GM21737 (cell line): ENCODE results near the gene PLIN3.
"Not testable (repeated sequence)": the region's sequence is repeated elsewhere in the genome, so short reads cannot be mapped to it uniquely, and the experiment has no call there.

ENCODE experiments used
- ATAC-seq: cut with Tn5 transposase; IDR thresholded peaks from one replicate; pipeline ENCODE4 v1.9.1; 2021; ENCODE audit warnings: mild to moderate bottlenecking, moderate library complexity; ENCODE audit not compliant: unreplicated experiment

Gene PLIN3

GRCh38 chr19:4847190-4847973, 20.1 kb downstream of the PLIN3 start:
- no peak for ATAC-seq

DNA sequence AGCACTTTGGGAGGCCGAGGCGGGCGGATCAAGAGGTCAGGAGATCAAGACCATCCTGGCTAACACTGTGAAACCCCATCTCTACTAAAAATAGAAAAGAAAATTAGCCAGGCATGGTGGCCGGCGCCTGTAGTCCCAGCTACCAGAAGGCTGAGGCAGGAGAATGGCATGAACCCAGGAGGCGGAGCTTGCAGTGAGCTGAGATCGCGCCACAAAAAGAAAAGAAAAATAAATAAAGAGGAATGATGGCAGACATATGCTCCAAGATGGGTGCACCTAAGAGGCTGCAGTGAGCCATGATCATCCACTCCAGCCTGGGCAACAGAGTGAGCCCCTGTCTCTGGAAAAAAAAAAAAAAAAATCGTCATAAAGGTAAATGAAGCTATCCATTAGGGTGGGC, 21.5 kb downstream of the PLIN3 start:
- ATAC-seq = not testable (repeated sequence)

DNA sequence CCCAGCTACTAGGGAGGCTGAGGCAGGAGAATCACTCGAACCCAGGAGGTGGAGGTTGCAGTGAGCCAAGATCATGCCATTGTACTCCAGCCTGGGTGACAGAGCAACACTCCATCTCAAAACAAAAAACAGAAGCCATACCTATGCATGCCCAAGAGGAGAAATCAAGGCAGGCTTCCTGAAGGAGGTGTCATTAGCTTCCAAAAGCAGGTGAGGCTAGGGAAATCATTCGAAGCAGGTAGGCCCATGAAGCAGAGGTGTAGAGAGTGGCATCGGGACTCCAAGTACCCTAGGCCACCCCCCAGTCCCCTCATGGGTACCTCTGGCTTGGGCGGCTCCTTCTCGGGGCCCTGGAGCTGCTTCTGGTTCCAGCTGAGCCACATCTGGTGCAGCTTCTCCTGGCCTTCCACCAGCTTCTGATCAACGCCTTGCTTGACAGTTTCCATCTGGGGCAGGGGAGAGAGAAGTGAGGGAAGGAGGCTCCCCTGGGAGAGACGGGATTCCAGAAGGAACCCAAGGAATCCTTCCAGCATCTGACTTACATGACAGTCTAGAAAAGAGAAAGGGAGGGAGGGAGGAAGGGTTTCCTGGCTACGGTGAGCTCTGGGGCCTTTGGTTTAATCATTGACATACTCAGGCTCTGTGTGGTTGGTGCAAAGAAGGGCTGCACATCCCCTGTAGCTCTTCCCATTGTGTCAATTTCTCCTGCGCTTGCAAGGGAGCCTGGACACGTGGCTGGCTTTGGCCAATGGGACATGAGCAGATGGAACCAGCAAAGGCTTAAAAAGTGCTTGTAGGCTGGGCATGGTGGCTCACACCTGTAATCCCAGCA, 22.9 kb downstream of the PLIN3 start:
- ATAC-seq = no peak

GRCh38 chr19:4843647-4843965, 23.9 kb downstream of the PLIN3 start:
- ATAC-seq = no peak

DNA sequence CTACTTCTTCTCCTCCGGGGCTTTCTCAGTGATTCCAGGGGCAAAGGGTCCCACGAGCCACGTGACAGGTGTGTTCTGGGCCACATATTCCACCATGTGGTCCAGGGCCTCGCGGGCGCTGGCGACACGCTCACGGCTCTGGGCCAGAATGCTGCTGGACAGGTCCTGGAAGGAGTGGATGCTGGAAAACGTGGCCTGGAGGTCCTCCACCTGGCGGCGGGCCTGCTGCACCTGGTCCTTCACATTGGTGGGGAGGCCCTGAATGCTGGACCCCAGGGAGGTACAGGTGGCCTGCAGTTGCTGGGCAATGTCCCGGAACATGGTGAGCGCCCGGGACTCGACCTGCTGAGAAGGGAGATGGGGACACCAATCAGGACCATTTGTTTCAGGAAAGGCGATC, 28.3 kb downstream of the PLIN3 start:
- no peak for ATAC-seq

- ATAC-seq = no peak
These were observed 34.7 kb downstream of the PLIN3 start for GRCh38 chr19:4832776-4833175.

DNA sequence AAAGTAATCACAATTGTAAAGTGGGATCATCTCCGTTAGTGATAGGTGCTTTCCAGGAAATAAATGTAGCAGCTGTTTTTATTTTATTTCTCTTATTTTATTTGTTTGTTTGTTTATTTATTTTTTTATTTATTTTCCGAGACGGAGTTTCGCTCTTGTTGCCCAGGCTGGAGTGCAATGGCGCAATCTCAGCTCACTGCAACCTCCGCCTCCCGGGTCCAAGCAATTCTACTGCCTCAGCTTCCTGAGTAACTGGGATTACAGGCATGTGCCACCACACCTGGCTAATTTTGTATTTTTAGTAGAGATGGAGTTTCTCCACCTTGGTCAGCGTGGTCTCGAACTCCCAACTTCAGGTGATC, 35.5 kb downstream of the PLIN3 start:
- ATAC-seq = not testable (repeated sequence)

GRCh38 chr19:4831304-4831978, 36.0 kb downstream of the PLIN3 start, which contains the start of gene TICAM1:
Gene TICAM1 (minus strand): TSS chr19:4831712. CDS start chr19:4818377, 13,335 bp downstream.
- peak; percentile 69 for ATAC-seq

- no peak for ATAC-seq
These were observed 36.6 kb downstream of the PLIN3 start for GRCh38 chr19:4830768-4831265.

DNA sequence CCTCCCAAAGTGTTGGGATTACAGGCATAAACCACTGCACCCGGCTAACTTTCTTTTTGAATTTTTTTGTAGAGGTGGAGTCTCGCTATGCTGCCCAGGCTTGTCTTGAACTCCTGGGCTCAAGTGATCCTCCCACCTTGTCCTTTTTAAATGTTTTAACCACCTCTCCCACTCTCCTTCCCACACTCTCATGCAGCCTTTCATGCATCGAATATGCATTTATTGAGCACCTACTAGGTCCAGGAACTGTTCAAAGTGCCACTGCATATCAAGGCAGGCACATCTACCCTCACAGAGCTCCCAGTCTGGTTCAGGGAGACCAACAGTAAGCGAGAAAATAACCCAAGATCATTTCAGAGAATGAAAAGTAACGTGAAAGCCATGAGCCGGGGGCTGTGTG, 37.1 kb downstream of the PLIN3 start:
- no peak for ATAC-seq

- ATAC-seq = no peak
These were observed 38.3 kb downstream of the PLIN3 start for GRCh38 chr19:4829001-4829712.

- no peak for ATAC-seq
These were observed 43.9 kb downstream of the PLIN3 start for GRCh38 chr19:4823577-4823976.

DNA sequence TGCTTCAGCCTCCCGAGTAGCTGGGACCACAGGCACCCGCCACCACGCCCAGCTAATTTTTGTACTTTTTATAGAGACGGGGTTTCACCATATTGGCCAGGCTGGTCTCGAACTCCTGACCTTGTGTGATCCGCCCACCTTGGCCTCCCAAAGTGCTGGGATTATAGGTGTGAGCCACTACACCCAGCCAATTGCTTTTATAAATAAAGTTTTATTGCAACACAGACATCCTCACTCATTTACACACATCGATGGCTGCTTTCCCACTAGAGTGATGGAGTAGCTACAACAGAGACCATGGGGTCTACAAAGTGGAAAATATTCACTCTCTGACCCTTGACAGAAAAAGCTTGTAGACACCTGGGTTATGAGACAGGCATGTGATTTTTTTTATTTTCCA, 45.1 kb downstream of the PLIN3 start:
- ATAC-seq = not testable (repeated sequence)

- no peak for ATAC-seq
These were observed 46.2 kb downstream of the PLIN3 start for GRCh38 chr19:4821265-4821664.

DNA sequence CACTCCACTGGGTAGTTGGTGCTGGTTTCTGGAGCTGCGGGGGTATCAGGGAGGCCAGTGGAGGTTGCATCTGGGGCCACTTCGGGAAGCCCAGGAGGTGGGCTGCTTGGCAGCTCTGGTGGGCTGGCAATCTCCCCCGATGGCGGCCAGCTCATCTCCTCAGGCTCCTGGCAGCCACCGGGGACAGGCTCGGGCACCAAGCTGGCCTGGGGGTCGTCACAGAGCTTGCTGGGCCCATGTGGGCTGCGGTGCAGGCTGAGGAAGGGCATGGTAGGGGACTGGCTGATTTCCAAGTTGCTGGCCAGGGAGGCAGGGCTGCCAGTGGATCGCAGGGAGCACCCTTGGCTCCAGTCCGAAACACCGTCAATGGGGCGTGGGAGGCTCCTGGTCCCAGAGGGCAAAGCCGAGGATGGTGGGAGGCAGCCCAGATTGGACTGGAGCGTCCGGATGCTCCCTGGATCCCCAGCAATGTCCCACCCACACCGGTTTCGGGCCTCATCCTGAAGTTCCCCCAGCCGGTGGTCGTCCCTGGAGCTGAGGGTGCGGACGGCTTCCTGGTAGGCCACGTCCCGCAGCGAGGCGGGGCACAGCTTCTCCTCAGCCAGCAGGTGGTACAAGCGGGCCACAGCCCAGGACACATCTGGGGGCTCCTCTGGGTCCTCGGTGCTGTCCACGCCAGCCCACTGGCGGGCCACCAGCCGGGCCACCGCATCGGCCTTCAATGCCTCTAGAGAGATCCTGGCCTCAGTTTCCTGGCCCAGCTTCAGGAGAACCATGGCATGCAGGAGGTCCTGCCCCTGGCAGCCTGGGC, 49.8 kb downstream of the PLIN3 start:
- ATAC-seq = no peak

GRCh38 chr19:4816950-4817278, 50.6 kb downstream of the PLIN3 start:
- no peak for ATAC-seq

GRCh38 chr19:4816202-4816949, 51.1 kb downstream of the PLIN3 start:
- ATAC-seq = no peak

- ATAC-seq = no peak
These were observed 51.9 kb downstream of the PLIN3 start for GRCh38 chr19:4815426-4816201.
